GM19463 (cell line): ENCODE data around the gene PACSIN2.
A peak's percentile ranks its signal among the peaks of the same experiment; 100 is the strongest.
"Not testable (repeated sequence)": the region's sequence is repeated elsewhere in the genome, so short reads cannot be mapped to it uniquely, and the experiment has no call there.

Source experiments
- ATAC-seq: cut with Tn5 transposase; IDR thresholded peaks from one replicate; pipeline ENCODE4 v1.9.1; 2021; ENCODE audit warnings: mild to moderate bottlenecking, moderate library complexity; ENCODE audit not compliant: unreplicated experiment

Gene PACSIN2

GRCh38 chr22:43014869-43015676 lies at the start of gene PACSIN2:
Gene PACSIN2 (minus strand): TSS chr22:43015149. CDS start chr22:42912080, 103,069 bp downstream.
- ATAC-seq = peak; percentile 97

- no peak for ATAC-seq
Measured at GRCh38 chr22:43060183-43060582, 45.2 kb upstream of the PACSIN2 start.

- no peak for ATAC-seq
Measured at GRCh38 chr22:43057641-43058040, 42.7 kb upstream of the PACSIN2 start.

- no peak for ATAC-seq
Measured at GRCh38 chr22:43053176-43053575, 38.2 kb upstream of the PACSIN2 start.

GRCh38 chr22:43050995-43051394 lies 36.0 kb upstream of the PACSIN2 start:
- ATAC-seq = no peak

GRCh38 chr22:43047605-43048004 lies 32.7 kb upstream of the PACSIN2 start:
- no peak for ATAC-seq

GRCh38 chr22:43044290-43044712 lies 29.4 kb upstream of the PACSIN2 start:
- no peak for ATAC-seq

- no peak for ATAC-seq
Measured at GRCh38 chr22:43042101-43042780, 27.3 kb upstream of the PACSIN2 start.

- no peak for ATAC-seq
Measured at GRCh38 chr22:43039800-43040199, 24.9 kb upstream of the PACSIN2 start.

- ATAC-seq = no peak
Measured at GRCh38 chr22:43038325-43038724, 23.4 kb upstream of the PACSIN2 start.

- no peak for ATAC-seq
Measured at GRCh38 chr22:43036282-43036829, 21.4 kb upstream of the PACSIN2 start.

GRCh38 chr22:43035250-43035649 lies 20.3 kb upstream of the PACSIN2 start:
- ATAC-seq = no peak

GRCh38 chr22:43031617-43032016 lies 16.7 kb upstream of the PACSIN2 start:
- no peak for ATAC-seq

GRCh38 chr22:43018615-43019014 lies 3.7 kb upstream of the PACSIN2 start:
- no peak for ATAC-seq

GRCh38 chr22:43017525-43018460 lies 2.8 kb upstream of the PACSIN2 start:
- ATAC-seq = no peak

GRCh38 chr22:43016150-43016549 lies 1.2 kb upstream of the PACSIN2 start:
- ATAC-seq = not testable (repeated sequence)

- ATAC-seq = no peak
Measured at GRCh38 chr22:43015677-43016042, 711 bp upstream of the PACSIN2 start.

- no peak for ATAC-seq
Measured at GRCh38 chr22:43014316-43014868, 557 bp downstream of the PACSIN2 start.

- no peak for ATAC-seq
Measured at GRCh38 chr22:43013355-43014315, 1.3 kb downstream of the PACSIN2 start.
